Measurements from ENCODE around the gene FBXL17.

Gene FBXL17

DNA sequence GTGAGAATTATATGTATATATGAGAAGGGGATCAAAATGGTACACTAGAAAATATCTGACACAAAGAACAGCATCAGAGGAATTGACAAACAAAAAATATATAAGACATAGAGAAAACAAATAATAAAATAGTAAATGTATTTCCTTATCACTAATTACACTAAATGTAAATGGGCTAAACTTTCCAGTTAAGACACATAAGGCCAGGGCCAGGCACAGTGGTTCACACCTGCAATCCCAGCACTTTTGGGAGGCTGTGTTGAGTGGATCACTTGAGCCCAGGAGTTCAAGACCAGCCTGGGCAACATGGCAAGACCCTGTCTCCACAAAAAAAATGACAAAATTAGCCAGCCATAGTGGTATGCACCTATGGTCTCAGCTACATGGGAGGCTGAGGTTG lies 8.5 kb downstream of the FBXL17 start:
- no peak for DNase-seq (ENCODE audit: low read depth)

- DNase-seq (ENCODE audit: low read depth) = no peak
Measured at GRCh38 chr5:108372369-108372768, 9.5 kb downstream of the FBXL17 start.

- DNase-seq (ENCODE audit: low read depth) = no peak
Measured at GRCh38 chr5:108371263-108371662, 10.6 kb downstream of the FBXL17 start.

GRCh38 chr5:108369167-108369566 lies 12.7 kb downstream of the FBXL17 start:
- no peak for DNase-seq (ENCODE audit: low read depth)

- DNase-seq (ENCODE audit: low read depth) = no peak
Measured at GRCh38 chr5:108367679-108368334, 14.1 kb downstream of the FBXL17 start.

GRCh38 chr5:108366500-108366899 lies 15.4 kb downstream of the FBXL17 start:
- no peak for DNase-seq (ENCODE audit: low read depth)

GRCh38 chr5:108361771-108362170 lies 20.1 kb downstream of the FBXL17 start:
- DNase-seq (ENCODE audit: low read depth) = no peak

DNA sequence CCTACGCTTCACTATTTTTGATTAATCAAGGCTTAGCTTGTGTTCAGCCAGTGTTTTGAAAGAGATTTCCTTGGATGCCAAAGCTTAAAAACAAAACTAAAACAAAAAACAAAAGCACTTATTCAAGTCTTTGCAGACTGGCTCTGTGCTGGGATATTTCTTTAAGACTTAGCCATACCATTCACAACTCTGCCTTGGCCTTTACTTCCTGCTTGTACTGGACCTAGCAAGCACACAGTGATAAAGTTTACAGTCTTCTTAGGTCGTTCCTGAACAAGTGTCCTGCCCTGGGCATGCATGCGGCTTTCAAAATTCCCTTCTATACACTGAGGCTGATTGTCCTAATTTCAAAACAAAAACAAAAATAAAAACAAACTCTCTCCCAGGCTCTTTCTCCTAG lies 20.7 kb downstream of the FBXL17 start:
- DNase-seq (ENCODE audit: low read depth) = no peak

DNA sequence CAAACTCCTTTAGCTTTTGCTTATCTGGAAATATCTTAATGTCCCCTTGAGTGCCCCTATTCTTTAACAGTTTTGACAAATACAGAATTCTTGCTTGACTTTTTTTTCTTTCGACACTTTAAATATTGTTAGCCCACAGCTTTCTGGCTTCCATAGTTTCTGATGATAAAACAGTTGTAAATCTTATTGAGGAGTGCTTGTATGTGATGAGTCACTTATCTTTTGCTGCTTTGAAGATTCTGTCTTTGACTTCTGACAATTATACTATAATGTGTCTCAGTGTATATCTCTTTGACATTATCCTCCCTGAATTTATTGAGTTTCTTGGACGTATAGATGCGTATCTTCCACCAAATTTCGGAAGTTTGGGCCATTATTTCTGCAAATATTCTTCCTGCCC lies 21.6 kb downstream of the FBXL17 start:
- DNase-seq (ENCODE audit: low read depth) = no peak

- DNase-seq (ENCODE audit: low read depth) = no peak
Measured at GRCh38 chr5:108356286-108356685, 25.6 kb downstream of the FBXL17 start.

GRCh38 chr5:108353087-108353486 lies 28.8 kb downstream of the FBXL17 start:
- no peak for DNase-seq (ENCODE audit: low read depth)

- DNase-seq (ENCODE audit: low read depth) = no peak
Measured at GRCh38 chr5:108345541-108346171, 36.2 kb downstream of the FBXL17 start.

DNA sequence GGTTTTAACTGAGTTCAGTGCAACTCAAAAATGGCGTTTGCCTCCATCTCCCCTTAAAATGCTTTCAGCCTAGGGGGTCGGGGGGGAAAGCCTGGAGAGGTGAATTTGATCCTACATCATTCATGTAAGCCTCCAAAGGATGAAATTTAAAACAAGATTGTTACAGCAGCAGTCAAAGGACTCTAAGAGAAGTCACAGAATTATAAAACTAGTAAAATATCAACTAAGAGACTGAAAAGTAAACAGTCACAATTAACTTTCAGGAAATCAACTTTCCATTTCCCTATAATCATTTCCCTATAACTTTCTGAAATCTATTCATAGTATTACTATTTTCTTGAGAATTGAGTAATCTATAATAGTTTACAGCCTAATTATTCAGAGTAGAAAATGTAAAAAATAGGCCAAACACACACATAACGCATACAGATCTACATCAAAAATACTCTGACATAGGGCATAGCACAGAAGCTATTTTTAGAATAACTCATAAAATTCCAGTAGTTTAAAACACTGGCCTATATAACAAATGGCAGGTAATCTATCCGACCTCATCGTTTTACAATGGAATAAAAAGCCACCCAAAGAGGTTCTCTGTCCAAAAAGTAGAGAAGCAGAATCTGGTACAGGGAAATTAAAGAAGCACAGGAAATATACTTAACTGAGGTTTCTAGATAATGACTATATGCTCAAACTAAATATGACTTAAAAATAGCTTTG lies 37.6 kb downstream of the FBXL17 start:
- DNase-seq (ENCODE audit: low read depth) = no peak

DNA sequence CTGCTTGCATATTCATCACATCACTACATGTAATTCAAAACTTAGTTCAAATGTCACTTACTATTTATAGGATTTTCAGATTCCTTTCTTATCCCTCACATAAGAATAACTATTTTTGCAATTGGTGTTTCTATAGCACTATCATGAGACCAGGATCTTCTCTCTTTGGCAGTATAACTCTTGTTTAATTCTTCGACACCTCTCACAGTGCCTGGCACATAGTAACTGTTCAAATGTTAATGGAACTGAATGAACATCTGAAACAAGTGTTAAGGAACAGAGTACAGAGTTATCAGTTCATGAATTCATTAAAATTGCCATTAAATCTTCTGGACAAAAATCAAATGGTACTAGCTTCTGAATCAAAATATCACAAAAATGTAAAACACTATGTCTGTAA lies 40.0 kb downstream of the FBXL17 start:
- DNase-seq (ENCODE audit: low read depth) = no peak

- no peak for DNase-seq (ENCODE audit: low read depth)
Measured at GRCh38 chr5:108340131-108340530, 41.8 kb downstream of the FBXL17 start.

- no peak for DNase-seq (ENCODE audit: low read depth)
Measured at GRCh38 chr5:108339220-108339619, 42.7 kb downstream of the FBXL17 start.

GRCh38 chr5:108334225-108334624 lies 47.7 kb downstream of the FBXL17 start:
- DNase-seq (ENCODE audit: low read depth) = no peak

DNA sequence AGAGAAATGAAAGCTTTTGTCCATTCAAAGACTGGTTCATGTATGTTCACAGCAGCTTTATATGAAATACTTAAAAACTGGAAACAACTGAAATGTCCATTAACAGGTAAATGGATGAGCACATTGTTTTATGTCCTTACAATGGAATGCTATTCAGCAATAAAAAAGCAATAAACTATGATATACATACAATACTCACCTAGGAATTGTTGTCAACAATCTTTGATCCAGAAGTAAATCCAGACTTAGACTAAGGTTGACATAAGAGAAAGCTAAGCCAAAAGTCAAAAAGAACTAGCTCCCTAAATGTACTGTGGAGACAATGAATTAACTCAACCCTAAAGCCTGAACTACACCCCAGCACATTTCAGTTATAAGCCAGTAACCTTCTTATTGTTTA lies 54.9 kb downstream of the FBXL17 start:
- DNase-seq (ENCODE audit: low read depth) = no peak

- no peak for DNase-seq (ENCODE audit: low read depth)
Measured at GRCh38 chr5:108324886-108325285, 57.0 kb downstream of the FBXL17 start.

DNA sequence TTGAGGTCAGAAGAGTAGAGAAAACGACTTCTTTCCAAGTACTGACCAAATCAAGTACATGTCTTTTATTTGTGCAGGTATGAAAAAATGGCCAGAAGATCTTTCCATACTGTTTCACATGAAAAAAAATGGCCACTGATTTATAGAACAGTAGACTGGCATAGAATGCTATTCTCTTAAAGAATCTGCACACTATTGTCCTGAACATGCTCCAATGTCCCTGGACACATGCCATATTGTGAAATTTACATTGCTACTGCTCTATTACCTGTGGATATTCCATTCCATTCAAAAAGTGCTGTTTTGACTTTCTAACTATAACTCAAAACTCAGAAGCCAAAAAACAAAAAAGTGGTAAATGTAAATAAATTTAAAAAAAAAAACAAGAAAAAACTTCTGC lies 60.6 kb downstream of the FBXL17 start:
- DNase-seq (ENCODE audit: low read depth) = no peak

- DNase-seq (ENCODE audit: low read depth) = no peak
Measured at GRCh38 chr5:108320231-108320630, 61.7 kb downstream of the FBXL17 start.

DNA sequence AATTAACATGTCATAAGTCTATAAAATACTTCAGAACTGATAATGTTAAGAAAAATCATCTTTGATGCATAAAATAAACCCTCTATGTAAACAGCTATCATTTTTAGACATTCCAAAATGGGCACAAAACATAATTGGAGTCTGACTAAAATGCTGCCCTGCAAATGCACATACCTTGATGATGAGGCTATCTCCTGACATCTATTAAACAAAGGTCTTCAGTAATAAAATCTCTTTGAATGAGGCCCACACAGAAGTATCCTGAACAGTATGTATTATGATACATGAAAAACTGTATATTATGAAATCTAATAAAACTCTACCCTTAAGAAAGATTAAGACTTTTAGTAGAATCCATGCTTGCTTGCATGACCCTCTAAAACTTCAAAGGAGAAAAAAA lies 66.1 kb downstream of the FBXL17 start:
- no peak for DNase-seq (ENCODE audit: low read depth)

- DNase-seq (ENCODE audit: low read depth) = no peak
Measured at GRCh38 chr5:108312258-108312657, 69.6 kb downstream of the FBXL17 start.

GRCh38 chr5:108311682-108312081 lies 70.2 kb downstream of the FBXL17 start:
- no peak for DNase-seq (ENCODE audit: low read depth)

Measured in GM04503 (cell line).